Transverse colon (tissue), 4 donors: ENCODE results near the gene GRM8. TPM values are rescaled to one million over a fixed set of nuclear protein-coding genes. Genes with fewer than 3 reads are reported as not detected.

Experiments
- DNase-seq: peaks from one replicate; pipeline ENCODE4 v3.0.0-alpha.2; 2019
- H3K27ac ChIP-seq, 4 donors: fragments of 200-600 bp; sonication (generic); 2 replicates each; pipeline ENCODE4 v1.5.1; 2016 to 2018; ENCODE audit warnings: inconsistent platforms in 4 of 4
- H3K27me3 ChIP-seq: fragments of 200-600 bp; sonication (generic); 2 replicates; pipeline ENCODE4 v1.5.1; 2017; ENCODE audit warnings: inconsistent platforms
- H3K36me3 ChIP-seq, 4 donors: fragments of 200-600 bp; sonication (generic); 2 replicates each; pipeline ENCODE4 v1.5.1; 2017 to 2019; ENCODE audit warnings: inconsistent platforms in 4 of 4
- H3K4me1 ChIP-seq, 4 donors: fragments of 200-600 bp; sonication (generic); 2 replicates each; pipeline ENCODE4 v1.5.1; 2017 to 2020; ENCODE audit warnings: inconsistent platforms in 4 of 4
- H3K4me3 ChIP-seq, 4 donors: fragments of 200-600 bp; sonication (generic); 1 replicate in 1 of 4; 2 replicates in 3 of 4; pipeline versions ENCODE4 v1.5.1 to v1.6.1; 2017 to 2019; ENCODE audit warnings: inconsistent platforms in 4 of 4
- H3K9me3 ChIP-seq, 2 donors: fragments of 200-600 bp; sonication (generic); 2 replicates each; pipeline ENCODE4 v1.5.1; 2017 to 2019; ENCODE audit warnings: inconsistent platforms in 2 of 2
- EP300 ChIP-seq: sonication (generic); formaldehyde crosslinking; IDR thresholded peaks from one replicate; pipeline ENCODE4 v1.6.1; 2017; ENCODE audit warnings: antibody characterized with exemption, low read depth
- POLR2A ChIP-seq: fragments of 450-650 bp; IDR thresholded peaks from one replicate; pipeline ENCODE4 v1.6.1; 2016; ENCODE audit warnings: antibody characterized with exemption, mild to moderate bottlenecking, moderate library complexity
- POLR2AphosphoS5 ChIP-seq, 3 donors: sonication (generic); formaldehyde crosslinking; IDR thresholded peaks; one replicate each; pipeline ENCODE4 v1.6.1; 2016; ENCODE audit warnings: antibody characterized with exemption in 3 of 3
- WGBS, 2 donors: methylation state at CpG; one replicate each; pipeline ENCODE4 v1.1.5; 2018; ENCODE audit warnings: low coverage in 1 of 2; 5-methylcytosine and 5-hydroxymethylcytosine counted together
- in situ Hi-C, 4 donors: fragments of 200-750 bp; cut with MboI; loops; one replicate each; pipeline versions ENCODE4 v1.15.0 to v1.15.1; 2017; ENCODE audit warnings: low sequenced_read_pairs in 3 of 4, low pct_ligation_motif_present in 1 of 4, low pct_unique_long_range_greater_than_20kb in 1 of 4
- intact Hi-C: fragments of 100-400 bp; cut with DNase I; formaldehyde crosslinking; loops from one replicate; pipeline ENCODE4 v1.15.1; 2023; ENCODE audit warnings: low total_unique reads
- total RNA-seq, 4 donors: library from RNA; depleted of rRNA; stranded (reverse); fragments of >200 nt; gene quantifications; one replicate each; pipeline ENCODE4 v1.1.0, GENCODE V29; 2016
- TF ChIP-seq, protein P1 (sequence below), 5 experiments: fragments of 200-600 bp in 3 of 5; fragments of 450-650 bp in 2 of 5; sonication (generic) in 3 of 5; IDR thresholded peaks; 1 replicate in 2 of 5; 2 replicates in 3 of 5; pipeline ENCODE4 v1.5.1; 2016 to 2017; ENCODE audit warnings: antibody characterized with exemption in 5 of 5, inconsistent platforms in 3 of 5, mild to moderate bottlenecking in 2 of 5, moderate library complexity in 1 of 5

GRM8 gene
- total RNA-seq, 4 donors from 2014 or later: 0.68 to 9.7 (median 2.9) TPM

DNA sequence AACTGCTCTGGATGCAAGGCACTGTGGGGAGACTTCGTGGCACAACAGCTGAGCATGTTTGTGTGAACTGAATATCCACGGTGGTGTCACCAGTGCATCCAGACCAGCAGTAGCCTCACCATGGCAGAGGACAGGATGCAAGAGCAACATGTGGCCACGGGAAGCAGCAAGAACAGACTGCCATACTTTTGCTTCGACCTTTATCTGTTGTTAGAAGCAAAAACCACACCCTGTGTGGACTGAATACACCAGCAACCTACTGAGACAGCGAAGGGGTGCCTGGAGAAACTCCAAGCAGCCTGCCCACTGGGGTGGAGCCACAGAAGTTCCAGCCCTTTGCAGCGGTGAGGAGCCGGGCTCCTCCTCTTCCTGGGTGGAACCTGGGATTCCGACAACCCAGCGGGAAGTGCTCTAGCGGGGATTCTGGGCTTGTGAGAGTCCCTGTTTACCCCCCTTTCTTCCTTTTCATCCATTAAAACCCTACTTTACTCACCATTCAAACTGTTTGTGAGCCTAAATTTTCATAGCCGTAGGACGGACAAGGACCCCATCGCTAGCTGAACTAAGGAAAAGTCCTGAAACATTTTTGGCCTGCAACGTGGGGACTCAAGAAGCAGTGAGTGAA lies 584.9 kb downstream of the GRM8 start:
- in situ Hi-C loops: no loop called here
- DNase-seq: no peak
- Histone ChIP-seq H3K4me1 (no peaks in the 10 kb centered on the region), H3K27me3 (no peaks in the 10 kb centered on the region), H3K4me3 (no peak overlapping the region), H3K9me3 (no peaks in the 10 kb centered on the region), H3K27ac (no peak overlapping the region), H3K36me3 (no peaks in the 10 kb centered on the region)
- no peak for TF ChIP-seq POLR2AphosphoS5 (IDR thresholded peaks at IDR 0.05)
- TF ChIP-seq, protein P1, sequence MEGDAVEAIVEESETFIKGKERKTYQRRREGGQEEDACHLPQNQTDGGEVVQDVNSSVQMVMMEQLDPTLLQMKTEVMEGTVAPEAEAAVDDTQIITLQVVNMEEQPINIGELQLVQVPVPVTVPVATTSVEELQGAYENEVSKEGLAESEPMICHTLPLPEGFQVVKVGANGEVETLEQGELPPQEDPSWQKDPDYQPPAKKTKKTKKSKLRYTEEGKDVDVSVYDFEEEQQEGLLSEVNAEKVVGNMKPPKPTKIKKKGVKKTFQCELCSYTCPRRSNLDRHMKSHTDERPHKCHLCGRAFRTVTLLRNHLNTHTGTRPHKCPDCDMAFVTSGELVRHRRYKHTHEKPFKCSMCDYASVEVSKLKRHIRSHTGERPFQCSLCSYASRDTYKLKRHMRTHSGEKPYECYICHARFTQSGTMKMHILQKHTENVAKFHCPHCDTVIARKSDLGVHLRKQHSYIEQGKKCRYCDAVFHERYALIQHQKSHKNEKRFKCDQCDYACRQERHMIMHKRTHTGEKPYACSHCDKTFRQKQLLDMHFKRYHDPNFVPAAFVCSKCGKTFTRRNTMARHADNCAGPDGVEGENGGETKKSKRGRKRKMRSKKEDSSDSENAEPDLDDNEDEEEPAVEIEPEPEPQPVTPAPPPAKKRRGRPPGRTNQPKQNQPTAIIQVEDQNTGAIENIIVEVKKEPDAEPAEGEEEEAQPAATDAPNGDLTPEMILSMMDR (IDR thresholded peaks at IDR 0.05): no peak
- no peak for TF ChIP-seq POLR2A
- no peak for TF ChIP-seq EP300
- 82 to 88% methylated on average over 5 to 14 of the region's 14 CpGs for WGBS, 2 donors
- intact Hi-C loops: no loop called here

DNA sequence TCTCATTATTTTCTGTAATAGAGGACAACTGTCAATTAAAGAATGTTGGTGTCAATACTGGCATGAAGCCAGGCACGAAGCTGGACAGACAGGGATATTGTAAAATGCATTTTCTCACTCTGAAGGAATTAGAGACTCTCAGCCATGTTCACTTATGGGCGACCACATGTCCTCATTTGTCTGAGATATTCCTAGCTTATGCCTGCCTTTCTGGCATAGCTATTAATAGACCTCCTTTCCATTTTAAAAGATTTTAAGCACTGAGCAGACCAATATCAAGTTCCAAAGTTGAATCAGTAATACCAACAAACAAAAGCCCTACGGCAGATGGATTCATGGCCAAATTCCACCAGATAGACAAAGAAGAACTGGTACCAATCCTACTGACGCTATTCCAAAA lies 589.9 kb downstream of the GRM8 start:
- Histone ChIP-seq H3K36me3 (no peaks in the 10 kb centered on the region), H3K27me3 (no peaks in the 10 kb centered on the region), H3K9me3 (no peaks in the 10 kb centered on the region), H3K27ac (no peak overlapping the region), H3K4me3 (no peak overlapping the region), H3K4me1 (no peaks in the 10 kb centered on the region)
- no peak for DNase-seq
- intact Hi-C loops: no loop called here
- TF ChIP-seq POLR2A: no peak
- TF ChIP-seq POLR2AphosphoS5 (IDR thresholded peaks at IDR 0.05): no peak
- TF ChIP-seq, protein P1 (IDR thresholded peaks at IDR 0.05): no peak
- TF ChIP-seq EP300: no peak
- in situ Hi-C loops: no loop called here
- 73 to 85% methylated on average over 4 of the region's 4 CpGs for WGBS, 2 donors

DNA sequence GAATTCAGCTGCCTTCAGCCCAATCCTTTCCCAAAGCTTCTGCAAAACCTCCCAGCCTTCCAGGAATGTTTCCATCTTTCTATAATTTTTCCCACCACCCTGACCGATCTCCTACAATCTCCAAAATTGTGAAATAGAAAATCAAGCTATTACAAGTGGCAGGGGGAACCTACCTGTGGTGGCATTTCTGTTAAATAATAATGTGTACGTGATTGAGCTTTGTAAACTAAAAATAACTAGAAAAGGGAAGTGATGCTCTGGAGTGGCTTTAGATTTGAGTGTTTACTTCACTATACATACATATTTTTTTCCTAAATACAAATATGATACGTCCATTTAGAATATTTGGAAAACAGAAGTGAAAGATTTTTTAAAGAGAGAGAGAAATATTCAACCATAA lies 593.6 kb downstream of the GRM8 start:
- TF ChIP-seq EP300 (no peak), POLR2AphosphoS5 (IDR thresholded peaks at IDR 0.05) (no peak), POLR2A (no peak)
- TF ChIP-seq, protein P1 (IDR thresholded peaks at IDR 0.05): no peak
- Histone ChIP-seq H3K4me1 (no peaks in the 10 kb centered on the region), H3K9me3 (no peaks in the 10 kb centered on the region), H3K27me3 (no peaks in the 10 kb centered on the region), H3K4me3 (no peak overlapping the region), H3K36me3 (no peaks in the 10 kb centered on the region), H3K27ac (no peak overlapping the region)
- no peak for DNase-seq
- WGBS, 2 donors: 69 to 75% methylated on average over 3 of the region's 3 CpGs
- intact Hi-C loops: no loop called here
- in situ Hi-C loops: no loop called here

DNA sequence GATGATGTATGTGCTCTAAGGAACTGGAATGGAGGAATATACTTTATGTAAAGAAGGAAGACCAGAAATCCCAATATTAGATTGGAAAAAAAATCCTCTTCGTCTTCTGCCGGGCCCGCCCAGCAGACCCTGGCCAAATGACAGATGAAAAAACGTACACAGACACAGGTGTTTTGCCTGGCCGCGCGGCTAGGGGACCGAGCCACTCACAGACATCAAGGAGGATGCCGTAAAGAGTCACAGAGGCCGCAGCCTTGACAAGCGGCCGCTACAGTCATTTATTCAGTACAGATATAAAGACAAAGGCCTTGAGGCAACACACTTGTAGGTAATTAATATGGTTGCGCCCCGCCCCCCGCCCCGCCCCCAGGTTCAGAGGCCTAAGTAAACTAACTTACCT lies 594.1 kb downstream of the GRM8 start:
- H3K4me1 ChIP-seq: no peaks in the 10 kb centered on the region
- intact Hi-C loops: no loop called here
- WGBS, 2 donors: 91 to 92% methylated on average over 15 to 16 of the region's 16 CpGs
- TF ChIP-seq, protein P1 (IDR thresholded peaks at IDR 0.05): no peak
- TF ChIP-seq EP300 (no peak), POLR2A (no peak), POLR2AphosphoS5 (IDR thresholded peaks at IDR 0.05) (no peak)
- no peak overlapping the region for H3K4me3 ChIP-seq
- no peak for DNase-seq
- H3K27me3 ChIP-seq: no peaks in the 10 kb centered on the region
- in situ Hi-C loops: no loop called here
- no peaks in the 10 kb centered on the region for H3K36me3 ChIP-seq
- H3K9me3 ChIP-seq: no peaks in the 10 kb centered on the region
- no peak overlapping the region for H3K27ac ChIP-seq
